HG03066 (cell line): ENCODE results near the gene TMEM158.
A peak's percentile ranks its signal among the peaks of the same experiment; 100 is the strongest.

ENCODE experiments used
- ATAC-seq: cut with Tn5 transposase; IDR thresholded peaks from one replicate; pipeline ENCODE4 v1.9.1; 2021; ENCODE audit warnings: low read depth; ENCODE audit not compliant: unreplicated experiment

Gene TMEM158

DNA sequence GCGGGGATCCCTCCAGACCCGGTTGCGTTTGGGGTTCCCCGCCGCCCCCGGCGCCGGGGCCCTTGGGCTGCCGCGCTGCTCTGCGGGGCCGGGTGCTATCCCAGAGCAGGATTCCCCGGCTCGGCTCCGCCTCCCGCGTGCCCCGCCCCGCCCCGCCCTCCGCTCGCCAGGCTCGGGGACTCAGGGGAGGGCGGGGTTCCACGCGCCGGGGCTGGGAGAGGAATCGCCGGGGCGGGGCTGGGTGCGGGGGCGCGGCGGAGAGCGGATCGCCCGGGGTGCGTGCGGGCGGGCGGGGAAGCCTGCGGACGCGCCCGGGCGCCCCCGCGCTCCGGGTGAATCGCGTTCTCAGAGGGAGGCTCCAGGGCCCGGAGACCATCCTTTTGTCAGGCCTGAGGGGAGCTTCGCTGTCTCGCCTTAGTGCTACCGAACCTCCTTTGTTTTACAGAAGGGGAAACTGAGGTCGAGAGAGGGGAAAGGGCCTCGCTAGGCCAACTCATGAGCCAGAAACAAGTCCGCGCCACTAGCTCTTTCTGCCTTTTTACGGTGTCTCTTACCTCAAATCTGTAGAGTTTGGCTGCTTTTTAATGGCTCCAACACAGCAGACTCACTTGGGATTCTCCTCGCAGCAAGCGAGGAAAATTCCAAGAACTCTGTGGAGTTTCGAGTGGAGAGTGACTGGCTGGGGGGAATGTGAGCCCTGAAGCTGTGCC is at the start of gene TMEM158:
Gene TMEM158 (minus strand): TSS at position 82 of the 710 bp plus-strand sequence. CDS start 260 bp downstream, outside the sequence.
- peak; percentile 80 for ATAC-seq

DNA sequence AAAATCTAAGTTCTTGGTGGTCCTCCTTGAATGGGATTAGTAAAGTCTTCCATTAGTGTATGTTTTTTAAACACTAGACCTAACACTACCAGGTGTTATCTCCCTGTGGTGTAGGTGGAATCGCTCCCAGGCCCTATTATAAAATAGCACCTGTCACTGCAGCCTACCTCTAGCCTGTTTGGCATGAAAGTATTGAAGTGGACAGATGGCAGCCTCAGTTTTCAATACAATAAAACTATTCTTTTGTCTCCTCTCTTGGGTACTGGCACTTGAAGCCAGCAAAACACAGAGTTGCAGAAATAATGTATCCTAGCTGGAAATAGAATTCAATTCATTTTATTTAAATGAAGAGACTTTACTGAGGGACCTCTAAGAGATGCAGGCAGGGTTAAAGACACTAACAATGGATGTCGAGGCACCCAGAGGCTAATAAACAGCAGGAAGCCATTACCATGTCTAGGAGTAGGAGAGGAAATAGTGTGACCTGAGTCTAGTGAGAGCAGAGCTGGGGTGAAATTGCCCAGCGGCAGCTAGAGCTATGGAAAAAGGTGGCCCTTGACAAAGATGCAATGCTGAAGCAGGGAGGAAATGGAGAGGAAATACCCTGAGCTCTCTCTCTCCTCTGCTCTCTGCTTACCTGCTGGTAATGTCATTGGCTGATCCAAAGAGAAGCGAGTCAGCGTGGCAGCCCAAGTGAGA is 49.1 kb upstream of the TMEM158 start:
- ATAC-seq: no peak

DNA sequence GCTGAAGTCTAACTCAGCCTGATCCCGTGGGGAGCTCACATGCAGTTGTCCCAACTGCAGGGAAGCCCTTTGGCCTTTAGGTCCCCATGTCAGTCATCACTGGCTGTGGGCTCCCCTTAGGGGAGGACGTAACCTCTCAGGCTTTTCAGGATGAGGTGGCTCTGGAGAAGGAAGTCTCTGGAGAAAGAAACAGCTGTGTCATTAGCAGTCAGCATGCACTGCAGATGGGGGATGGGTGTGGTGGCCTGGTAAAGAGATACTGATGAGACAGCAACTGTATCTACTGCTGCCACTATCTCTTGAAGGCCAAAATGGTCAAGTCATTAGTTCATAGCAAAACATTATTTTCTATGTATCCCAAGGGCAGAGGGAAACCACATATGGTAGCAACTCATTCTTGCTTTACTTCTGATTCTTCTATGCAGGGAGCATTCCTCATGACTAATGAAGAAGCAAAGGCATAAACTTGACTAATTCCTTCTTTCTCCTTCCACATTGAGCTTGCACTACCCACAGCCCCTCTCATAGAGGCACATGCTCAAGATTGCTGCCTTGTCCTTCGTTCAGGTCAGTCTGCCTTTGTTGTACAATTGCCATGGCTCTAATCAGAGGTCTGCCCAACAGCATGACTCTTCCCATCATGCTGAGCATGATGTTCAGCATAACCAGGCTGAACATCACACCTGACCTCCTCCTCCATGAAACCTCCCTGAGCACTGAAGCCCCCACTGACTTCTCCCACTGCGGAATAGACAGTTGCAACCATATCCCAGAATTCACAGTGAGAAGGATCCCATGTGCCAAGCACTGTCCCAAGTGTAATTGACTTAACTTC is 47.8 kb upstream of the TMEM158 start:
- no peak for ATAC-seq

DNA sequence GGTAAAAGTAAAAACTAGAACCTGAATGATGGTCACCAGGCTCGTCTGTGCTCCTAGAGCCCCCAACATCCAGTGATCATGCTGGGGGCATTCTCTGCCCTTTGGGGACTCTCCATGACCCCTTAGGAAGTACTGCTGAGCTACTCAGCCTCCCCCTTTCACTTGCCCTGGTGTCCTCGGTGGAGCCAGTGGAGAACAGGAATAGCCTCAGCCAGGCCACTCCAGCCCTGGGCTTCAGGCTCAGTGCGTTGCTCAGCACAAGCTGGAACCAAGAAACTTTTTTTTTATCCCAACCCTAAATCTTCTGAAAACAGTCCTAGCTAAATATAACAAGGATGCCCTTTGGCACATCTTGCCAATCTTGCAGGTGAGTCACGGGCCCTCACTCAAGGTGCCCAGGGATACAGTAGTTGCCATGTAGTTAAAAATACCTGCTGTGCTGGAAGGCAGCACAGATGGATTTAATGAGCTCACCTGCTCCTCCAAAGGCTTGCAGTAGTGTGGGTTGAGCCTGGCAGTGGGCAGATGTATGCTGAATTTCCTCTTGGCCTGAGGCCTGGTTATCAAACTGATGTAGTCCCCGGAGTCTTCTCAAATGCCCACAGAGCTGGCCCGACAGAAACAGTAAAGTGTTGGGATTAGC is 46.9 kb upstream of the TMEM158 start:
- ATAC-seq: no peak

DNA sequence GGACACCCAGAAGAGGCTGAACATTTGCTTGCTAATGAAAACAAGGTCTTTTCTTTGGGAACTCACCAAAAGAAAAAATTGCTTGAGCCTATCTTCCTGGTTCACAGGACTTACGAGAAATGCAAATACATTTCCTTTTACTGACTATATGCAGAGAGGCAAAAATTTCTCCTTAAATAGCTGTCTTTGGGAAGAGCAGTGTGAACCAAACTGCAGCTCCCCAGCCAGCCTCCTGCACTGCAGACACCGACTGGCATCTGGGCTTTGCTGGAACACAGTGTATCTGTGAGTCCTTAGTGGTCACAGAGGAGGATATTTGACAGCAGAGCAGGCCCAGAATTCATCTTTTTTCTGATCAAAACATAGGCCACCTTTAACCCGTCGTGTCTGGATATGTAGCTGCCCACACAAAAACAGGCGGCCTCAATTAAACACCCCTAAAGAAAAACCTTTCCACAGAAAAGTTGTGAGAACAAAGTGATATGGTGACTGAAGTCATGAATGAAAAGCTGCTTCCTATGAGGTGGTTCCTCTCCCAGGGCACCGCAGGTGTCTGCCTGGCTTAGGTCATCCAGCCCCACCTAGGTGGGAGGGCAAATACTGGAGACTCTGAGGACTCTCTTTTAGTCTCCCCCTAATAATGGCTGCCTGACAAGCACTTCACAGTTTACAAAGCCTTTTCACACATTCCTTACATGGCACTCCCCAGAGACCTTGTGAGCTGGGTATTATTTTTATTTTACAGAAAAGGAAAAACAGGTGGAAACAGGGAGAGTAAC is 46.1 kb upstream of the TMEM158 start:
- no peak for ATAC-seq

DNA sequence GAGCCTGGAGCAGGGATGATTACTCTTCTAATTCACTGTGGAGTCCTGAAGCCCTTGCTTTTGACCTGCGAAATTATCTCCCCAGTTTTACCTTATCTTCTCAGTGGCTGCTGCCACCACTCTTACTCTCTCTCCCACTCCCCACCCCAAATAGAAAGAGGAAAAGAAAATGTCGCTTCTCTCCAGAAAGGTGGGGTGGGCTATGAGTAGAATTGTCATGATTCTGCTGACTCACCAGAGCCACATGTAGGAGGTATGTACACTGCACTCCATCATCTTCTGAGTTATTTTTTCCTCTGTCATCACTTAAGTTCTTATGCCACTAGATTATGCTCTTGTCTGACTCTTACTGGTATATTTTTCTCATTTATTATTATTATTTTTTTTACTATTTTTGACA is 43.9 kb upstream of the TMEM158 start:
- no peak for ATAC-seq

DNA sequence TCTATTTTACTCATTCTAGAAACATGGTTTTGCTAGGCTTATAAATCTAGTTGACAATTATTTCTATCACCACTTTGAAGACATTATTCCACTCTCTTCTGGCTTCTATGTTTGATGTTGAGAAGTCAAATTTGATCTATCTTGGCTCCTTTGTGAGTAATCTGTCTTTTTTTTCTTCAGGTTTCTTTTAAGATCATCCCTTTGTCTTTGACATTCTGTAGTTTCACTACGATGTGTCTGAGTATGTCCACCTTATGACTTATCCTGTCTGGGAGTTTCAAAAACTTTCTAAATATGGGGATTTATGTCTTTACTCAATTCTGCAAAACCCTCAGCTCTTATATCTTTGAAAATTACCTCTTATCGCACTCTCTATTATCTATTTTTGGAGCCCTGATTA is 41.0 kb upstream of the TMEM158 start:
- no peak for ATAC-seq

DNA sequence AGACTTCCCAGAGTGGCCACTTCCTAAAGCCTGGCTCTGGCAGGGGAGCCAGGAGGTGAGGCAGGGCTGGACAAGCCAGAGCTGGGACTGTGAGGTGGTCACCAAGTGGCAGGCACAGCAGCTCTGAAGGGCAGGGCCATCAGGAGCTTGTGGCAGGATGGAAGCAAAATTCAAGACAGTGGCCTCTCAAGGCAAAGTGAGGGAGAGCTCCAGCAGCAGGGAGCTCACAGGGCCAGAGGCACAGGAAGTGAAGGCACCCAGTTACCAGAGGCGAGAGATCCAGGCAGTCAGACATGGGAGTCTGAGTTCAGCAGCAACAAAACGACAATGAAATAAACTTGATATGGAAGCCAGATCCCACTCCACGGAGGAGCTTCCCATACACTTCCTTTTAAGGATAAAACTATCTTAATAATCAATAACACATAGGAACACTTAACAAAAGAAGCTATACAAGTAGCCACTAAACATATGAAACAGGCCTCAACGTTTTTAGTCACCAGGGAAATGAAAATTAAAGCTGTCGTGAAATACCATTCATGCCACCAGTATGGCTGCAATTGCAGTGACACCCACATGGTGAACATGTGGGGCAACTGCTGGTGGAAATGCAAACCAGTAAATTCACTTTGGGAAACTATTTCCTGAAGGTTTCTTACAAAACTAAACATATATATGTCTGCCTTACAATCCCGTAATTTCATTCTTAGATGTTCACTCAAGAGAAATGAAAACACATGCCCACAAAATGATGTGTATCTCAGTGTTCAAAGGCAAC is 35.4 kb upstream of the TMEM158 start:
- ATAC-seq: no peak

DNA sequence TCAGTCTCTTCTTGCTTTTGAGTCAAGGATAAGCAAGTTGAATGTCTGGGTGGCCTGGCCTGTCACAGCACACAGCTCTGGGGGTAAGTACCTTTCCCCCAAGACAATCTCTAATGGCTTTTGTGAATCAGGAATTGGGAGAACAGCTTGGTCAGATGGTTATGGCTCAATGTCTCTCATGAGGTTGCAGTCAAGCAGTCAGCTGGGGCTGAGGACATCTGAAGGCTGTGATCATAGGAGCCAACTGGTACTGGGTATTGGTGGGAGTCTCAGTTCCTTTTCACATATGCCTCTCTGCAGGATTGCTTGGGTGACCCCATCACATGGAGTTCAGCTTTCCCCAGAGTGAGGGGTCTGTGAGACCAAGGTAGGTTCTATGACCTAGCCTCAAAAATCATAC is 33.0 kb upstream of the TMEM158 start:
- ATAC-seq: no peak

DNA sequence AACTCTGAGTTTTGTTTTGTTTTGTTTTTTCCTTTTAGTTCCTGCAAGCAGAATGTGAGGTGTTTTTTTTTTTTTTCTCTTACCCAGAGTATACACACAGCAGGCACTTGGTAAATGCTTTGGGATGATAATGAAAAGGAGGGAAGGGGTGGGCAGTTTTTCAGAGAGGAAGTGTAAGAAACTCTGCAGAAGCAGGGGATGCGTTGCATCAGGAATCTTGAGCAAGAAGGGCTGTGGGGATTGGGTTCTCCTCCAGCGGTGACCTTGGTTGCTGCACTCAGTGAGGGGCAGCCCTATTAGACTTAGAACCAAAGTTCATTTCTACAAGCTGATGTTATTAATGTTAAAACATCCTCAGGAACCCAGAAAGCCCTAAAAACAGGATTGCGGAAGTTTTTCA is 32.2 kb upstream of the TMEM158 start:
- no peak for ATAC-seq

DNA sequence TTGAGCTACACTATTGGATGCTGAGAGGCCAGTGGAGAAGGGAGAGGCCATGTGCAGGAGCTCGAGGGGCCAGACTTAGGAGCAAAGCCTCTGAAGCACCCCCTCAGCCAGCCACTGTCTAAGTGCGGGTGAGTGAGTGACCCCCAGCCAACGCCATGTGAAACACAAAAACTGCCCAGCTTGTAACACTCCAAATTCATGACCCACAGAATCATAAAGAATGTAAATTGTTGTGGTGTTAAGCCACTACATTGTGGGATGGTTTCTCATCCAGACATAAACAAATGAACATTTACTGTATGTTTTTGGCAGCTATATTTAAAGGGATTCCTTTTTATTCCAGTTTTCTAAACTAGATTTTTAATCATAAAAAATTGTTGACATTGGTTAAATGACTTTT is 27.2 kb upstream of the TMEM158 start:
- no peak for ATAC-seq

DNA sequence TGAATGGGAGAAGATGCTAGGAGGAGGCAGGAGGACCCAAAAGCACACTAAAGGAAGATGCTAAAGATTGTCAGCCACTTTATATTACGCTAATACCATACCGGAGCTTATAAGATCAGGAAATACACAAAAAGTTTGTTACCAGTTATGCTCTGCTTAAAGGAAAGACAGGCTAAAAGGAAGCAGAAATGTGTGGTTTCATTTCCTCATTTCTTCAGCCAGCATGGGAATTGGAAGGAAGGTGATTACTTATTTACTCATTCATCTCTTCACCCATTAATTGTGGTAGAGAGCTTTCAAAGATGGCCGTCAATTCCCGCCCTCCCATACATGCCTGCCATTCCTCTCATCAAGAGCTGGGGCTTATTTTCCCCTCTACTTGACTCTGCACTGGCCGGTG is 26.7 kb upstream of the TMEM158 start:
- ATAC-seq: no peak

DNA sequence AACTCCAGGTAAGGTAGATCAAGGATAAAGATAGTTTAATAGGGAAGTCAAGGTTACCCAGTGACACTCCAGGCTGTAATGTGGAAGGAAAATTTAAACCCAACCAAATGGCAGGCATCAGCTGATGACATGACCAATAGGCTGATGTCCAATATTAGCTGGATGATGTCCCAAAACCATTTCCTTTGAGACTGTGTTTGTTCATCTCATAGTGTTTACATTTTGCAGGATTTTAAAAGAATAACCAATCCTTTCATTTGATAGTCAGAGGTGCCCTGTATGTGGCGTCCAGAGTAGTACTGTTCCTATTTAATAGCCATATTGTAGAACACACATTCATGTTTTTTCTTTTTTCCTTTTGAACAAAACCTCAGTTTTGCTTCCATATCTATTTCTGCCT is 23.3 kb upstream of the TMEM158 start:
- ATAC-seq: no peak

DNA sequence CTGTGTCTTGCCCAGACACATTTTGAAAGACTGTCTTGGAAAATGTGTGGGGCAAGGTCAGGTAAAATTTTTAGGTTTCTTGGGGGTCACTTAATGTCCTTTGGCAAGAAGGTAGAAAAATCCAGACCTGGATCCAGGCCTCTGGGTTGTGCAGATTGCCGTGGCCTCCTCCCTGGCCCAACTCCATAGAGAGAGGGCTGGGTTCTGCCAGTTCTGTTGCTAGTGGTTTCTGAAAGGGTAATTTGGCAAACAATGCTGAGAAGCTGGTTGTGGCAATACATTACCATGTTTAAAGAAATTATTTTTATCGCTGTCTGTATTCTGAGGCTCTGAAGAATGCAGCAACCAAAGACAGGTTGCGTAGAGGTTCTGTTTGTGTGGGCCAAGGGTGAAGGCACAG is 20.2 kb upstream of the TMEM158 start:
- no peak for ATAC-seq

DNA sequence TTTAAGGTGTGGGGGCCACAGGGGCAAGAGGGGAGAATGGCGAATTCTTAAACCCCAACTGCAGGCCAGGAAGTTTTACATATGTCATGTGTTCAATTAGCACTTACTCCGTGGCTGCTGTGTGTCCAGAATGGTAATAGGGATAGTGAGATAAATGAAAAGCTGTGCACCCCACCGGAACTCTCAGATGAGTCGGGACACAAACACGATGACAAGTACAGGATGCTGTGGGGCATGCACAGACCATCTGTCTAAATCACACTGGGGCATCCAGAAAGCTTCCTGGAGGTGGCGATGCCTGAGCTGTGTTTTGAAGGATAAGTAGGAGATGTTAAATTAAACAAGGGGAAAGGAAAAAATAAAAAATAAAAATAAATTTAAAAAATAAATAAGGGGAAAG is 18.3 kb upstream of the TMEM158 start:
- ATAC-seq: no peak

DNA sequence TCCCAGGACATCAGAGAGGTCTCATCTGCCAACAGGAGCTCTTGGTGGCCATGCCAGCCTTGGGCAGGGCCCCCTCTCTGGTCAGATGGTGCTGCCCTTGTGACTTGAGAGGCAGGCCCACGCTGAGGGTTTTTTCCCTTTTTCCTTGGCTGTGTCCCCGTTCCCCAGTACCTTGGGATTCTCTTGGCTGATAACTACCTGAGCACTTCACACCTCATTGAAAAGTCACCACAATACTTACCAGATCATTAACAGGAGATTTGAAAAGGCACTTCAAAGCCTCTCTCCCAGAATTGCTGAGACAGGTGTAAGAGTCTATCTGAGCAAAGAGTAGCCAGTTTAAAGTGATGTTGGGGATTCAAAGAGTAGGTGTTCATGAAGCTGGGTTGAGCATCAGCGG is 15.1 kb upstream of the TMEM158 start:
- ATAC-seq: no peak

DNA sequence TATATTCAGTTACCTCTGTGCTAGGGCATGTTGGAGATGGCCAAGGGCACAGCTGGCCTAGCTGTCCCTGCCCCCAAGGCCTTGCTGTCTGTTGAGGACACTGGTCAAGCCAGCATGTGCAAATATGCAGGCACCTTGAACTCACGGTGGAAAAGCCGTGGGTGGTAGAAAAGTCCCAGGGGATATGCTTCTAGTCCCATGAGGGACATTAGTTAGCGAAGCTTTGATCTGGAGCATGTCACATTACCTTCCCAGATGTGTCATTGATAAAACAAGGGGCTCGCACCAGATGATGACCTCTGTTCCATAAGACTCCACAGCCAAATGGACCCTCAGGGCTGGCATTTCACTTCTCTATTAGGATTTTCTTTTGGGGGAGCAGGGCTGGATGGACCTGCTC is 14.2 kb upstream of the TMEM158 start:
- no peak for ATAC-seq

DNA sequence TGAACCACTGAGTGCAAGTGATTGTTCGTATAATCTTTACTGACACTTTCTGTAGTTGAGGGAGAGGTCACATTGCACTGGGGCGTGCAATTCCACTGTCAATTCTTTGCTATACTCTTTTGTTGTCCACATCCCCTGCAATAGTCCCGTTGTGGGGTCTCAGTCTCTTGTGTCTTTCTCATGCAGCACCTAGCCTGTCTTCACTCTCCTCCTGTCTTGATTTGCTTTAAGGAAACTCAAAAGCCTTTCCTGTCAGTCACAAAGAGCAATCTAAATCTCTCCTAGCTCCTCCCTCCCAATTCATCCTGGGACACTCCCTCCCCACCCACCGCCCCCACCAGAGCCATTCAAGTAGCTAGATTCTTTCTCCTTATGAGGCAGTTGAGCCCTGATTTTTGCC is 13.2 kb upstream of the TMEM158 start:
- ATAC-seq: no peak

DNA sequence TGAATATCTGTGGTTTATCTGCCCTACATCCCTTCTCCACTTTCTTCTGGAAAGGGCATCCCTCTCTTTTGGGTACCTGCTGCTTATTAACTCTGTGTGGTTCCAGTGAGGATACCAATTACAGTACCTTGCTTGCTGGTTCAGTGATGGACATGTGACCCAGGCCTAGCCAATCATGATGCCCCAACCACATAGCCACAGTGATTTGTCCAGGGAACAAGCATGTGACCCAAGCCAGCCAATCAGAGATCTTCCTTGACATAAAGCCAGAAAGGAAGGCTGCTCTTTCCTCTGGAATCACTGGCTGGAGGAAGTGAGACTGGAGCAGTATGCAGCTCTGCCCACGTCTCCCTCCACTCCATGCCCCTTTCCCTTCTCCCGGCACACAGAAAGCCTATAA is 10.9 kb upstream of the TMEM158 start:
- no peak for ATAC-seq

DNA sequence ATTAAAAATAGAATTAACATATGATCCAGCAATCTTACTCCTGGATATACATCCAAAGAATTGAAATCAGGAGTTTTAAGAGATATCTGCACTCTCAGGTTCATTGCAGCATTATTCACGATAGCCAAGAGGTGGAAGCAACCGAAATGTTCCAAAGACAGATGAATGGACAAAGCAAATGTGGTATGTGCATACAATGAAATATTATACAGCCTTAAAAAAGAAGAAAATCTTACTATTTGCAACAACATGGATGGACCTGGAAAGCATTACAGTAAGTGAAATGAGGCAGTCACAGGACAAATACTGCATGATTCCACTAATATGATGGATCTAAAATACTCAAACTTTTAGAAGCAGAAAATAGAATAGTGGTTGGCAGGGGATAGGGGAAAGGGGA is 9.3 kb upstream of the TMEM158 start:
- ATAC-seq: no peak
